ENCODE measurements around the gene METTL23.
"Not testable (repeated sequence)": the region's sequence is repeated elsewhere in the genome, so short reads cannot be mapped to it uniquely, and the experiment has no call there.

METTL23 gene

DNA sequence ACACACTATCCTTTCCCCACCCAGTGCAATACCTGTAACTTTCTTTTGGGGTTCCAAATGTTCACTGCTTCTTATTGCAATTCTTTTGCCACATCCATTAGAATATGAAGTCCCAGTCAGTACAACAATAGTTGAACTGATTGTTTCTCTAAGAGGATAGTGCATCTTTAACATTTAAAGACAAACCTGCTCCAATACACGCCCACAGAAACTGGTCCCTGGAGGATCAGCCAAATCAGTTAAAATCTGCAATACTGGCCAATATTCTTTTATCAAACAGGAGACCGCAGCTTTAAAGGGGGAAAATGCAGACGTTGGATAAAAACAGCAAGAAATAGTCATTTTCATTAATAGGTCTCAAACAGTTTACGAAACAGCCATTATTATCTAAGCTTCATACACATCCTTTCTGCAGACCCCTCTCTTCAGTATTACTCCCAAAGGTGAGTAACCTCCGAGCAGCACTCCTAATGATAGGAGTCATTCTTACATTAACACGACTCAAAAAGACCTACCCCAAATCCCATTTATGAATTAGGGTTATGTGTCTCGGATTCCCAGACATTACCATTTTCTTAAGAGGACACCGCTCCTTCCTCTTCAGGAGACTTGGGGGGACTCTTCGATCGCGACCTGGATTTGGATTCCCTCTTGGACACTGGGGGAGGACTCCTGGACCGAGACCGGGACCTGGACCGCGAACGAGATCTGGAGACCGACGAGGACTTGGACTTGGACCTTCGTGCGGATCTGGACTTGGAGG lies 9.1 kb downstream of the METTL23 start:
- no peak for DNase-seq (ENCODE audit: low read depth)

DNA sequence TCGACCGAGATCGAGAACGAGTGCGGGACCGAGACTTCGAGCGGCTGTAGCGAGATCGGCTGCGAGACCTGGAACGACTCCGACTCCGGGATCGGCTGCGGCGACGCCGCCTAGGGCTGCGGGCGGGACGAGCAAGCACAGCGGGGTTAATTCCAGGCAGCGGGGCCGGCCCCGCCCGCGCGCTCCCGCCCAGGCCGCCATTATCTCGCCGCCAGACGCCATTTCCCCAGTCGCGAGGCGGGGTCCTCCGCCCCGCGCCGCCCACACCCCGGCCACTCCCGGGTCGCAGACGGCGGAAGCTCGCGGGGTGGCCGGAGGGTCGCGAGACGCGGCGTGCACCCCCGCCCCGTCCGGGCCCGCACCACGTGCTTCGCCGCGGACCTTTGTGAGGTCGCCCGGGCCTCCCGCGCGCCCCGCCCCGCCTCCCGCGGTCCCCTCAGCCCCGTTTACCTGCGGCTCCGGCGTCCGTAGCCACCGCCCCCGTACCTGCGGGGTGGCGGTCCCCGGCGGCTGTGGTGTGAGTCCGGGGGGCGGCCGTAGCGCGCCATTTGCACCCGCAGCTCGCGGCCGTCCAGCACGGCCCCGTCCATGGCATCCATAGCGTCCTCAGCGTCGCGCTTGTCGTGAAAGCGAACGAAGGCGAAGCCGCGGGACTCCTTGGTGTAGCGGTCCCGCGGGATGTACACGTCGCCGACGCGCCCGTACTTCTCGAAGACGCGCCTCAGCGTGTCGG lies 9.9 kb downstream of the METTL23 start:
- DNase-seq (ENCODE audit: low read depth) = peak; percentile 56

DNA sequence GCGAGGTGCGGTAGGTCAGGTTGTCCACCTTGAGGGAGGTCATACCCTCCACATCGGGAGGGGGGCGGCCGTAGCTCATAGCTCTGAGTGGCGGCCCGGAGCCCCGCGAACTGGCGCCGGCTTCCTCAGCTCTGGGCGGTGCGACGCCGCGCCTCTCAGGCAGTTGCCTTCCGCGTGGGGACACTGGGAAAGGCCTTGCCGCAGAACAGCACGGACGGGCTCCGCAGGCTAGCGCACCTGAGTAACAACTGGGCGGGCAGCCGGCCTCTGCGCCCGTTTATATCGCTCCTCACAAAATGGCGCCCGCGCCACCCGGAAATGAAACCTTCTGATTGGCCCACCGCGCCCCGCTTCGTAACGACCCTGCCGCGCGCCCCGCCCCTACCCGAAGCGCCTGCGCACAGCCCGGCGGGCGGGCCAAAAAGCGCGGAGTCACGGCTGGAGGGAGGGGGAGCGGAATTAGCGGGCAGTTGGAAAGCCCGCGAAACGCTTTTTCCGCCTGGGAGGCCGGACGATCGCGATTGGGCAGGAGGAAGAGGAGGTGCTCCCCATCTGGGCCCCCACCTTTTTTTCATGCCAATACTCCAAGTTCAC lies 10.5 kb downstream of the METTL23 start, which contains the start of gene SRSF2:
Gene SRSF2 (minus strand): TSS at position 250 of the 594 bp plus-strand sequence. CDS start 171 bp downstream, at position 79.
- peak; percentile 98 for DNase-seq (ENCODE audit: low read depth)

DNA sequence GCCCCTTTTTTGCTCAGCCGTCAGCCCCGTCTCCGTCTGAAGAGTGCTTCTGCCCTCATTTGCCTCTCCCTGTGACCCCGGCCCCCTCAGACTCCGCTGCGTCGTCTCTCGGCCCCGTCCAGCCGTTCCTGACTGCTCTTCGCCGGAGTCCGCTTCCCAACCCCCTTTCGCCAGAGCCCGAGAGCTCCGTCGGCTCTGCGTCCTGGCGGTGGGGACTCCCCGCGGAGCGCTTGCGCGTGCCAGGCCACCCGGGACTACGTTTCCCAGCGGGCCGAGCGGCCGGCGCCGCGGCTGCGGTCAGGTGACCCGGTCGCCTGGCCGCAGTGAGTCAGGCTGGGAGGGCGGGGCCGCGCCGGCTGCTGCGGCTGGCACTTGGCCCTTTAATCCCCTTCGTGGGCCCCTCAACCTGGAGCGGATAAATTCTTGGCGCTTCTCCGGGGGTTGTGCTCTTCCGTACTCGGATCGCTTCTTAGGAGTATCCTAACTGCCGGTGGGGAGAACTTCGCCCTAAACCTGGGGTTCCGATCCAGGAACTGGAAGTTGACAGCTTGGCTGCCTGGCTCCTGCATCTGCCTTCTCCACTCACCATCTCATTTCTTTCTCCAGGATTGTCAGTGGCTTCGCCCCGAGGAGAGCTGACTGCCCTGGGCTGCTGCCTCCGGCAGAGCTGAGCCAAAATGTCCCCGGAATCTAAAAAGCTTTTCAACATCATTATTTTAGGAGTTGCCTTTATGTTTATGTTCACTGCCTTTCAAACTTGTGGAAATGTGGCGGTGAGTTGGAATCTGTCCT lies 11.2 kb downstream of the METTL23 start, which contains the start of gene MFSD11:
Gene MFSD11 (plus strand): TSS at position 444 of the 792 bp plus-strand sequence. CDS start 234 bp downstream, at position 678.
- DNase-seq (ENCODE audit: low read depth) = peak; percentile 85

DNA sequence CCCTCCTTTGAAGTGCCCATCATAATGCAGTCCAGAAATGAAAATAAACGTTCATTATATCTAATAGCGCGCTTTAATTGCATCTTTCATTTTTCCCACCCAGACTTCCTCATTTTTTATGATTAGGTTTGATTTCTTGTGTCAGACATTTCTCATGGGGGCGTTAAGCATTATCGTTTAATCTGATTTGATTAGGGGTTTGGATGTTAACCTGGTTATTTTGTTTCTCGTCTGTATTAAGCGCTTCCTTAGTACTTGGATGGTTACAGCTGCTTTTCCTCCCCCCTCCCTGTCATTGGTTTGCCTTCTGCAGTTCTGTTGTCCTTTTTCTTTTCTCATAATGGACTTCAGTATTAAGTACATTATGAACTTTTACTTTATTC lies 11.8 kb downstream of the METTL23 start:
- DNase-seq (ENCODE audit: low read depth) = no peak

DNA sequence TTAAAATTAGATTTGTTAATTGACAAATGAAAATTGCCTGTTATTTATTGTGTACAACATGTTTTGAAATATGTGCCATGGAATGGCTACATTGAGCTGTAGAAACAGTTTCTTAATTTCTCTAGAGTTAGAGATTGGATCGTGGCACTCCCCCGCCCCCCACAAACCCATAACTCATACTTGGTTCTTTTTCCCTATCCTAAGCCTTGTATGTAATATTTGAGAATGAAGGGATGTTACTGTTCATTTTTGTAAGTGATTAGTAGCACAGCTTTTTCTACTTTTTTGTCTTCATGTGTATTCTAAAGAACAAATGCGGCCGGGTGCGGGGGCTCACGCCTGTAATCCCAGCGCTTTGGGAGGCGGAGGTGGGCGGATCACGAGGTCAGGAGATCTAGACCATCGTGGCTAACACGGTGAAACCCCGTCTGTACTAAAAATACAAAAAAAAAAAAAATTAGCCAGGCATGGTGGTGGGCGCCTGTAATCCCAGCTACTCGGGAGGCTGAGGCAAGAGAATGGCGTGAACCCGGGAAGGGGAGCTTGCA lies 13.0 kb downstream of the METTL23 start:
- not testable (repeated sequence) for DNase-seq (ENCODE audit: low read depth)

DNA sequence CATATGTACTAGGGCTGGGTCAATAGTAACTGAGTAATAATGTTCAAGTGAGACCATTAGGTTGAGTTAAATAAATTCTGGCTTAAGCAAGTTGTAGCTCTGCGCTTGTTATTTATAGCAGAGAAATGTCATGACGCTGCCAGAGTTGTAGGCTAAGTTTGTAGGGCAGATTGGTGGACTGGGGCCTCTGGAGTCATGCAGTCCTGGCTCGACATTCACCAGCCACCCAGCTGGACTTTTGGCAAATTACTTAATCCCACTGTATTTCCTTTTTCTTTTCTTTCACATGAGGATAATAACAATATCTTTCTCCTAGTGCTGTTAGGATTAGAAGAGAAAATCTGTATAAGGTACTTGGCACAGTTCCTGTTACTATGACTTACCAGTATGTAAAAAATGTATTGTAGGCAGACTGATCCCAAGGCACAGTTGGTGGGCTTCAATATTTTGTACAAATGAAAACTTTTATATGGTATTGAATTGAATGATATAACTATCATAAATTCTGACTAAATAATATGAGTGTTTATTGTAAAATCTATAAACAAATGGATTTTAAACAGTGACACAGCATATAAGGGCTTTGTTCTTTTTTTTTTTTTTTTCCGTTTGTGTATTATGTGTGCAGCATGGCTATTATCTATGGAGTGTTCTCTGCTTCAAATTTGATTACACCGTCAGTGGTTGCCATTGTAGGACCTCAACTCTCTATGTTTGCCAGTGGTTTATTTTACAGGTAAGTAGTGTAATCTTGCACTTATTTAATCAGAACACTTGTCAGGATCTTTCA lies 13.9 kb downstream of the METTL23 start:
- no peak for DNase-seq (ENCODE audit: low read depth)

DNA sequence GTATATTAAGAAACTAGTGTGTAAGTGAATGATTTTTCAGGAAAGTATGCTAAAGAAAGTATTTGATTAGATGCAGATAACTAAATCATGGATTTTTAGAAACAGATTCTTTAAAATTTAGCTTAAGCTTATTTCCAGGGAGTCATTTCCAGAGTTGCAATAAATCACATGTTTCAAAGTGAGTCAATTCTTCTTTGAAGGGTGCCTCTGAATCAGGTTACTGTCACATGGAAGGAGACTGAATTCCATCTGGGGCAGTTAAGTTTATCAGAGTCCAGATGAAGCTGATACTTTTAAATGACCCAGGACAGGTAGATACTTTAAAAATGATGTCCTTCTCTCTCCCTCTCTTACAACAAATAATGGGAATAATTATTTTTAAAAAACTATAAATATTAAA lies 16.3 kb downstream of the METTL23 start:
- DNase-seq (ENCODE audit: low read depth) = no peak

DNA sequence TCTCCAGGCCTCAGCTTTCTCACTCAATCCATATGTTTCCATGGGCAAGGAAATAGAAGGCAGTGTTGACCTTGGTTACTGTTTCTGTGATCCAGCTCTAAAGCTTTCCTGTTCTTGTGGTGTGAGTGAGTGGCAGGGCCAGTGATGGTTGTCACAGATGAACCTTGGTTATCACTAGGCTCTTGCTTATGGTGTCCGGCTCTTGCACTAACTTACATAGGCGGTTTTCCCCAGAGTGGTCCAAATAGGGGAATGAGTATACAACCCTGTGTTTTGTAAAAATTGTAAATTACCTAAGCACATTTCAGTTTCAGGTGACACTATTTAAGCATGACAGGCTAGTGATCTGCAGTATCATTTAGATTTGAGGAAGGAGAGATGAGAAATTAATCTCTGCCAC lies 18.1 kb downstream of the METTL23 start:
- no peak for DNase-seq (ENCODE audit: low read depth)

DNA sequence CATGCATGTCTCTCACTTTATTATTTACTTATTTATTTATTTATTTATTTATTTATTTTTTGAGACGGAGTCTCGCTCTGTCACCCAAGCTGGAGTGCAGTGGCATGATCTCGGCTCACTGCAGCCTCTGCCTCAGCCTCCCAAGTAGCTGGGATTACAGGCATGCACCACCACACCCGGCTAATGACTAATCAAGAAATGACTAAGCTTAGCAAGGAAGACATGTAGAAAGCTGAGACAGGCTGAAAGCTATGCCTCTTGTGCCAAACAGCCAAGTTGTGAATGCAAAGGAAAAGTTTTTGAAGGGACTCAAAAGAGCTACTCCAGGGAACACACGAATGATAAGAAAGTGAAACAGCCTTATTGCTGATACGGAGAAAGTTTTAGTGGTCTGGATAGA lies 19.1 kb downstream of the METTL23 start:
- not testable (repeated sequence) for DNase-seq (ENCODE audit: low read depth)

DNA sequence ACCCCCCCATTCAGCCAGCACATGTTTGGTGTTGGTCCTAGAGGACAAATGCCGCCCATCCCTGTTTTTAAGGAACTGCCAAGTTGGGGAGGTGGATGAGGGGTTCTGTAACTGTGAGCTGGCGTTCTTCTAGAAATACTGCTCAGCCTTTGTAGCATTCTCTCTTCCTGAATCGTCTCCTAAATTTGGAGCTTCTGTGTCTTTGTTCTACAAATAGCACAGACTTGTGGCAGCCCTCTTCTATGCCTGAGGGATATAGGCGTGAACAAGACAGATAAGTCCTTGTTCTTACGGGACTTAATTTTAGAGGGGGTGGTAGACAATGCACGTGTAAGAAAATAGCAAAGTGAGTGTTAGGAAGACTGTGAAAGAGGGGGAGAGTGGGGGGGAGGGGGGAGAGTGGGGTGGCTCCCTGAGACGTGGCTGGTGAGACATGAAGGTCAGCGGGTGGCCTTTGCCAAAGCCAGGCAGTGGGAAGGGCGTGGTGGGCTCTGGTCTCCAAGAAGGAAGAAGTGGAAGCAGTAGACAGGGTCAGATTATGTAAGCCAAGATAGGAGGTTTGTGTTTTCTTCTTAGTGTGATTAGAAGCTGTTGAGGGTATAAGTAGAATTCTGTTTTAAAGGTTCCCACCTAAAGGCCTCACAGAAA lies 21.2 kb downstream of the METTL23 start:
- DNase-seq (ENCODE audit: low read depth) = no peak

DNA sequence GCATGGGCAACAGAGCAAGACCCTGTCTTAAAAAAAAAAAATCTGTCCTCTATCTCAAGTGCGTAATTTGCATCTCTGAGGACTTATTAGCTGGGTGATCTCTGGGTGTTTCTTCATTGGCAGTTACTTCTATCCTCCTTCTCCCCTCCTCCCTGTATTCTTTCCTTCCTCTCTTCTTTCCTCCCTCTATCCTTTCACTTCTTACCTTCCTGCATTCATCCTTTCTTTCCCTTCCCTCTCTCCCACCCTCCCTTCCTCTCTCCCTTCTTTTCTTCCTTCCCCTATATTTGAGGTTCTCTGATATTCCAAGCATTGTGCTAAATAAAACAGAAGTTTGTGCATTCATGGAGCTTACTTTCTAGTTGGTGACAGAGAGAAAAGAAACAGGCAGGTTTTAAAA lies 22.0 kb downstream of the METTL23 start:
- no peak for DNase-seq (ENCODE audit: low read depth)

DNA sequence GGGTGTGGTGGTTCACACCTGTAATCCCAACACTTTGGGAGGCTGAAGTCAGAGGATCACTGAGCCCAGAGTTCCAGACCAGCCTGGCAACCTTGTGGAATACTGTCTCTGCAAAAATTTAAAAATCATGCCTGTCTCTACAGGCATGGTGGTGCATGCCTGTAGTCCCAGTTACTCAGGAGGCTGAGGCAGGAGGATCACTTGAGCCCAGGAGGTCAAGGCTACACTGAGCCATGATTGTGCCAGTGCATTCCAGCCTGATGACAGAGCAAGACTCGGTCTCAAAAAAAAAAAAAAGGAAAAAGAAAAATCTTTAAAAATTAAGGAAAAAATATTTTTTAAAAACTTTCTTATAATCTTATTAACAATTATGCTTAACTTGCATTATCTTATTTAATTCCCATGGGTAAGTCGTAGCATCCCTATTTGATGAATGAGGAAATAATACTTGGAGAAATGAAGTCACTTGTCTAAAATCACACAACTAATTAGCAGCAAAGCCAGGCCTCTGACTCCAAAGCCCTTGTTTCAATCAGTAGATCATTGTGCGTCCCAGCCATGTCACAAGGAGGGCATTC lies 24.9 kb downstream of the METTL23 start:
- DNase-seq (ENCODE audit: low read depth) = no peak

DNA sequence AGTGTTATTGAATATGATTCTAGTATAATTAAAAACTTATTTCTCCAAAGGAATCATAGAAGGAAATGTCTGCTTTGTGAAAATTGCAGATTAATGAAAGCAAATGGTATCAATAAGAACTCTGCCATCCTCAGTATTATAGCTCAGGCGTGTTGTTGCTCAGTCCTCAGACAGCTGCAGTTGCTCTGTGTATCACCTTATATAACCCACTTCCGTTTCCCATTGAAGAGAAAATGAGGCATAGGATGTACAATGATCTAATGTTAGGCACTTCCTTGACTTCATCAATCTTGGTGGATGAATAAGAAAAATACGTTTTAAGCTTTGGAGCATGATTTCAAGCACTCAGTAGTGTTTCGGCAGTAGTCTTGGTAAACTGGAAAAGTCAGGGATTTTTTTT lies 25.4 kb downstream of the METTL23 start:
- DNase-seq (ENCODE audit: low read depth) = peak; percentile 26

DNA sequence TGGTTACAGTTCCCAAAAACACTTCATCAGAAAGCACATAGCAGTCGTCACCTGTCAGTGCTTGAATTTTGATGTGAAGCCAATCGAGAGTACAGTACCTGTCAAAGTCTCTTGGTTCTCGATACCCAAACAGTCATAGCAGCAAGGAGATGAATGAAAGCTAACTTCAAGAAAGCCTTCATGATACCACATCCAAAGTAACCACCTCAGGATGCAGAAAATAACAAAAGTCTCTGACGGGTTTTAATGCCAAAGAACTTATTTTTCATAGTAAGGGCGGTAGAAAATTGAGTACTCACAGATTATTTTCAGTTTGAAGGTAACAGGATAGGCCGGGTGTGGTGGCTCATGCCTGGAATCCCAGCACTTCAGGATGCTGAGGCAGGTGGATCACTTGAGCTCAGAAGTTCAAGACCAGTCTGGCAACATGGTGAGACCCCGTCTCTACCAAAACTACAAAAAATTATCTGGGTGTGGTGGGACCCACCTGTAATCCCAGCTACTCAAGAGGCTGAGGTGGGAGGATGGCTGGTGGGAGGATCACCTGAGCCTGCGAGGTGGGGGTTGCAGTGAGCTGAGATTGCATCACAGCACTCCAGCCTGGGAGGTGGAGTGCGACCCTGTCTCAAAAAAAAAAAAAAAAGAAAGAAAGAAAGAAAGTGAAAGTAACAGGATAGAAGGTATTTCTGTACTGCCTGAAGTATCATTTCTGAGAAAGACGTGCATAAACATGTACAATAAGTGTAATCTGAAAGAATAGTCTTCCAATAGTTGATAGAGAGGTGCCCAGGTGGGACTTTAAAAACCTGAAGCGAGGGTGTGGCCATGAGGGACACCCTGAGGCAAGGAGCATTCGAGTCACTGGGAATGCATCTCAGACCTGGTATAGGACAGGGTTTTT lies 26.7 kb downstream of the METTL23 start:
- peak; percentile 32 for DNase-seq (ENCODE audit: low read depth)

DNA sequence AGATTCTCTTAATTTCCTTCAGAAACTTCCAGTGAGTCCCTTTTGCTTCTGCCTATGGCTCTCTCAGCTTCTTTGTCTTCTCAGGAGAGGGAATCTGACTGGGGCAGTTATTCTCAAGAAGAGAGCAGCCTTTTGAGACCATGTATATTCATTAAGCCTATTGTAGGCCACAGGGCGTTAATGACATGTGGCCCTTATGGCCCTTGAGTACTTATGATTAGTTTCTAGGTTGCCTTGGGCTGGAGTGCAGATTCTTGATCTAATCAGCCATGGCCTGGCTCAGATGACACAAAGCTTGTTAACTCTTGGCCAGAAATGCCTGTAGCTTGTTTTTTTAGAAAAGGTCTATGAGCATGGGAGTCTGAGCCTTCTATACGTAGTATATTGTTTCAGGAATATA lies 28.6 kb downstream of the METTL23 start:
- no peak for DNase-seq (ENCODE audit: low read depth)

DNA sequence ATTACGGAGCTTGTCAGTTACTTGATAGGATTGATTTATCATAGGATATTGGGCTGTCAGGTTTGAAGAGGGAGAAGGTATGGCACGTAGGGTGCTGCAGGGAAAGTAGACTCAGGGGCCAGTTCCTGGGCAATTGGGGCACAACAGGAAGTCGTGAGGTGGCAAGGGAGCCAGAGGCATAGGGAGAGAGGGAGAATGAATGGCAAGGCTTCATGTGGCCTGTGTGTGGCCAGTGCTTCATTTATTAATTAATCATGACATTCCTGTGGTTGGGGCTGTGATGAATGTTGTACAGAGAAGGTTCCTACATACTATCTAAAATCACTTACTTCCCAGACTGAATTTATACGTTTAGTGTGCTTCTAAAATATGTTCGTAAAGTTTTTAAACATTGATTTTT lies 30.6 kb downstream of the METTL23 start:
- DNase-seq (ENCODE audit: low read depth) = no peak

DNA sequence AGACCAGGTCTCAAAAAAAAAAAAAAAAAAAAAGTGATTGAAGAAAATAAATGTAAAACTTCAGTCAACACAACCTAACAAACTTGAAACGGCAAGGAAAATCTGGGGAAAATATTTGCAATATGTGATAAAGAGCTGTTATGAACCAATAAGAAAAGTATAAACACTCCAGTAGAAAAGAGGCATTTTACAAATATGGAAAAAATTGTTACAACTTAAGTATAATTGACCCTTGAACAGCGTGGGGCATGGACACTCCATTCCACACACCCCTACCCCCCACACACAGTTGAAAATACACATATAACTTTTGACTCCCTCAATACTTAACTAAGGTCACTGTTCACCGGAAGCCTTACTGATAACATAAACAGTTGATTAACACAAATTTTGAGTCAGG lies 31.9 kb downstream of the METTL23 start:
- no peak for DNase-seq (ENCODE audit: low read depth)
